ENCODE data around the gene CRISPLD2. TPM values are rescaled to one million over a fixed set of nuclear protein-coding genes. Genes with fewer than 3 reads are reported as not detected.

Gene CRISPLD2
- 34.9 TPM for total RNA-seq
- long read RNA-seq, full-length matches to known transcripts = 2 of 29 reads
- long read RNA-seq, partial matches to known transcripts = 8 of 29 reads
- long read RNA-seq, other reads (novel, unspliced or antisense) = 19 of 29 reads

- Histone ChIP-seq H3K4me1 (peaks cover 25% of the 10 kb centered on the region), H3K27ac (peak within 1 kb of the TSS; percentile 73), H3K27me3 (ENCODE audit: low read depth) (peaks cover 17% of the 10 kb centered on the region), H3K4me3 (peak within 1 kb of the TSS; percentile 61), H3K36me3 (no peaks in the 10 kb centered on the region), H3K9me3 (no peaks in the 10 kb centered on the region)
- peak; percentile 96 for DNase-seq
- ATAC-seq = peak; percentile 92 to 95
- no peak for TF ChIP-seq CTCF (IDR thresholded peaks at IDR 0.05)
- intact Hi-C loops (cut with DNase I) = no loop called here
Measured at GRCh38 chr16:84819644-84820304, at the start of gene CRISPLD2. TSS of gene CRISPLD2 (plus strand) at chr16:84819985. CDS start at chr16:84838496, 18,511 bp downstream.

- Histone ChIP-seq H3K4me1 (no peaks in the 10 kb centered on the region), H3K27ac (no peak overlapping the region), H3K36me3 (peaks cover 92% of the 10 kb centered on the region), H3K27me3 (ENCODE audit: low read depth) (no peaks in the 10 kb centered on the region), H3K9me3 (no peaks in the 10 kb centered on the region), H3K4me3 (no peak overlapping the region)
- intact Hi-C loops (cut with DNase I) = no loop called here
- DNase-seq (no peak), ATAC-seq (no peak)
- no peak for TF ChIP-seq CTCF (IDR thresholded peaks at IDR 0.05)
Measured at GRCh38 chr16:84773312-84773711, 46.5 kb upstream of the CRISPLD2 start.

- H3K27ac ChIP-seq = peak overlapping the region; percentile 25
- H3K36me3 ChIP-seq = peaks cover 94% of the 10 kb centered on the region
- DNase-seq = no peak
- ATAC-seq = peak in 1 of 2 donors; percentile 20
- H3K4me3 ChIP-seq = no peak overlapping the region
- no peak for TF ChIP-seq CTCF (IDR thresholded peaks at IDR 0.05)
- no peaks in the 10 kb centered on the region for H3K9me3 ChIP-seq
- intact Hi-C loops (cut with DNase I) = no loop called here
- H3K27me3 ChIP-seq (ENCODE audit: low read depth) = no peaks in the 10 kb centered on the region
- no peaks in the 10 kb centered on the region for H3K4me1 ChIP-seq
Measured at GRCh38 chr16:84774810-84775209, 45.0 kb upstream of the CRISPLD2 start.

DNA sequence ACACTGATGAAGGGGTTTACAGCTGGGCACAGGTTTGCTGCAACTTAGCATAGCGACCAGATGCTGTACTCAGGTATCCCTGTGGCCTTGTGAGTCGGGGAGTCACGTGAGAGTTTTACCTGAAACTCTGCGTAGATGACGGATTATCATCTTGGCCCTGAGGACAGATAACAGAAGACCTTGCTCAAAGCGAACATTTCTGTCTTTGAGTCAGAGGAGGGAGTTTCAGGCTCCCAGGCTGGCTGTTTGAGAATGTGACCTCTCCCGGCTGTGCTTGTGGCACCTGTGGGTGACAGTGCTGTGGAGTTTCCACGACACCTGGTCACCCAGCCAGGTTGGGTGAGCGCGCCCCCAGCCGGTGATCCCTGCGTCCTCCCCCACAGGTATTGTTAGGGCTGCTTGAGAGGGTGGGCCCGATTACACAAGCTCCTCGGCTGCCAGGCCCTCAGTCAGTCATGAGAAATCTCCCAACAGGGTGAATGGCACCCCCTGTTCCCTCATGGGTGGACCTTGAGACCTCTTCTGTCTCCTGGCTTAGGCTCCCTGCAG, 44.4 kb upstream of the CRISPLD2 start:
- H3K36me3 ChIP-seq = peaks cover 98% of the 10 kb centered on the region
- no peak for TF ChIP-seq CTCF (IDR thresholded peaks at IDR 0.05)
- no peaks in the 10 kb centered on the region for H3K9me3 ChIP-seq
- peak overlapping the region; percentile 25 for H3K27ac ChIP-seq
- H3K4me3 ChIP-seq = peak overlapping the region; percentile 5
- intact Hi-C loops (cut with DNase I) = no loop called here
- no peak for ATAC-seq
- no peaks in the 10 kb centered on the region for H3K4me1 ChIP-seq
- no peak for DNase-seq
- no peaks in the 10 kb centered on the region for H3K27me3 ChIP-seq (ENCODE audit: low read depth)

DNA sequence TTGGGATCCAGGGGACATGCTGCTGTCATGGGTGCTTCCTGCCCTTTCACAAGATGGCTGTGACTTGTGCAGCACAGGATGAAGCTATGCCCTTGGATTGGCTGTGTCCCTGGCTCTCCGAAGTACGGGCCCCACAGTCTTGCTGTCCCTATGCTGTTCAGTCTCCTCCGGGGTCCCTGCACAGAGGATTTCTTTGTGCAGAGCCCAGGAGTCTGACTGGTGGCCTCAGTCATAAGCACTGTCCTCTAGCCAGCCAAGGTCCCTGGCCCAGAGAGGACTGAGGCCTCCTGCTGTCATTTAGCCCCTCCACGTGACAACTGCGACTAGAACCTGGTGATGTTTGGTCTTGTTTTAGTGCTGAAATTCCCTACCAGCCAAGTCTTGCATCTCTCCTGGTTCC, 42.4 kb upstream of the CRISPLD2 start:
- no peaks in the 10 kb centered on the region for H3K4me1 ChIP-seq
- no peak overlapping the region for H3K4me3 ChIP-seq
- DNase-seq (no peak), ATAC-seq (no peak)
- intact Hi-C loops (cut with DNase I) = no loop called here
- peaks cover 79% of the 10 kb centered on the region for H3K36me3 ChIP-seq
- no peaks in the 10 kb centered on the region for H3K9me3 ChIP-seq
- no peak overlapping the region for H3K27ac ChIP-seq
- no peaks in the 10 kb centered on the region for H3K27me3 ChIP-seq (ENCODE audit: low read depth)
- no peak for TF ChIP-seq CTCF (IDR thresholded peaks at IDR 0.05)
